GM21381 (cell line): ENCODE measurements around the gene TSPAN5.
A peak's percentile ranks its signal among the peaks of the same experiment; 100 is the strongest.

Experiments
- ATAC-seq: cut with Tn5 transposase; IDR thresholded peaks from one replicate; pipeline ENCODE4 v1.9.1; 2021; ENCODE audit warnings: mild to moderate bottlenecking, moderate library complexity; ENCODE audit not compliant: unreplicated experiment

TSPAN5 gene

GRCh38 chr4:98646422-98646821 is 12.0 kb downstream of the TSPAN5 start:
- no peak for ATAC-seq

- no peak for ATAC-seq
Observed at GRCh38 chr4:98645527-98645926, 12.9 kb downstream of the TSPAN5 start.

DNA sequence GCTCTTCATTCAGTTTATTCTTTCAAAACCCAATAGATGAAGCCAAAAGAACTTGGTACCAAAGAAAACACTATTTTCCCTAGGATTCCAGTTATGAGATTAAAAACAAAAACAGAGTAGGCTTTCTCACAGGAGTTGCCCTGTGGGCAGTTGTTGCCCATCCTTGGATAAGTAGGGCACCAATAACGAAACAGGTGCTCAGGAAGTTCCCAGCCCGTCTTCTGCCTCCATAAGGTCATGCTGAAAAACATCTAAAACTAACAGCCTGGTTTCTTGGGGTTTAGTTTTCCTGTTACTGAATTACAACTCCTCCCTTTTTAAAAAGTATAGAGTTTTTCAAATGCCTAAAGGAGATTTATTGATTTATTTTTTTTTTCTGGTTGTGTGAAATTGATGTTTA is 14.7 kb downstream of the TSPAN5 start:
- no peak for ATAC-seq

GRCh38 chr4:98642991-98643426 is 15.4 kb downstream of the TSPAN5 start:
- ATAC-seq = no peak

GRCh38 chr4:98641906-98642668 is 16.3 kb downstream of the TSPAN5 start:
- ATAC-seq = no peak

DNA sequence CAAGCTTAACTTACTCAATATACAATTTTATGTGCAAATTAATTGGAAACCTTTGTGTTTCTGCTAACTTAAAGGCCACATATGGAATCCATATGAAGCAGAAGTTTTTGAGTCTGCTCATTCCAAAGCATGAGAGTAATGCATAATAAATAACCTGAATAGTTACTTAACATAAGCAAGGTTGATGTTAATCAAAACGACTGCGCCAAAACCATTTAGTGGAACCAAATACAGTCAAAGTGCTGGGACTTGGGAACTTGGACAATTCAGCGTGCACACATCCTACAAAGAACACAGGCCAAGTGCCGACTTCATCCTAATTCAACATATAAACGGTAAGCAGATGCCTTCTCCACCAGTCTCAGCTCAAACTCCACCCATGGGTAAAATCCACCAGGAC is 17.0 kb downstream of the TSPAN5 start:
- no peak for ATAC-seq

DNA sequence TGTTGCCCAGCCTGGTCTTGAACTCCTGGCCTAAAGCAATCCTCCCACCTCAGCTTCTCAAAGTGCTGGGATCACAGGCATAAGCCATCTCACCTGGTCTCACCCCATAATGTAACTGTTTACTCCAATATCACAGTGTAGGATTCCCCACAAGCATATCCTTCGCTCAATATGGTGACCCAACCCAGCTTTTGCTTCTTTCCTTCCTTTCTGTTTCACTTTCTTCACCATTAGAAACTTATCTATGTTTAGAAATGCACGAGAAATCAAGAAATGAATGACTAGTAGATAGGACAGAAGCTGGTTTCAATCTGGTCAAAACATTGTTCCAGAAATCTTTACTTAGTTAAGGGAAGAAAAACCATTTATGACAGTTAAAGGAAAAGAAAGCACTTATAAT is 18.9 kb downstream of the TSPAN5 start:
- peak; percentile 78 for ATAC-seq

- no peak for ATAC-seq
Observed at GRCh38 chr4:98639108-98639507, 19.3 kb downstream of the TSPAN5 start.

DNA sequence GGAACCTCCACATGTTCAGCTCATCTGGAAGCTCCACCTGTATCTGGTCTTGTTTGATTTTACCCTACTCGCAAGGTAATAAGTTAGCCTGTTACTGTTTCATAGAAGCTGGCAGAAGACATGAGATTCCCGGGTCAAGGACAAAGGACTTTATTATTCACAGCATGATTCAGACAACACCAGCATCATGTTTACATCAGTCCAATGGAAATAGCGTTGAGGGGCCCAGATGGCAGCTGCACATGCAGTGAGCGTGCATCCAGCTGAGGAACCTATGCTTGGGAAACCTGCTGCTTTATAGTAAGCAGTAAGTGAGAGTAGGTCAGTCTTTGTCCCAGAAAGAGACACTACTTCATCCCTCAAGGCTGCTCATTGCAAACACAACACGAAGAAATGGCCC is 19.8 kb downstream of the TSPAN5 start:
- no peak for ATAC-seq

GRCh38 chr4:98634061-98634460 is 24.4 kb downstream of the TSPAN5 start:
- ATAC-seq = no peak

- no peak for ATAC-seq
Observed at GRCh38 chr4:98633159-98633558, 25.3 kb downstream of the TSPAN5 start.

GRCh38 chr4:98632258-98632657 is 26.2 kb downstream of the TSPAN5 start:
- ATAC-seq = no peak

- no peak for ATAC-seq
Observed at GRCh38 chr4:98631506-98631905, 26.9 kb downstream of the TSPAN5 start.

- no peak for ATAC-seq
Observed at GRCh38 chr4:98630737-98631454, 27.5 kb downstream of the TSPAN5 start.

DNA sequence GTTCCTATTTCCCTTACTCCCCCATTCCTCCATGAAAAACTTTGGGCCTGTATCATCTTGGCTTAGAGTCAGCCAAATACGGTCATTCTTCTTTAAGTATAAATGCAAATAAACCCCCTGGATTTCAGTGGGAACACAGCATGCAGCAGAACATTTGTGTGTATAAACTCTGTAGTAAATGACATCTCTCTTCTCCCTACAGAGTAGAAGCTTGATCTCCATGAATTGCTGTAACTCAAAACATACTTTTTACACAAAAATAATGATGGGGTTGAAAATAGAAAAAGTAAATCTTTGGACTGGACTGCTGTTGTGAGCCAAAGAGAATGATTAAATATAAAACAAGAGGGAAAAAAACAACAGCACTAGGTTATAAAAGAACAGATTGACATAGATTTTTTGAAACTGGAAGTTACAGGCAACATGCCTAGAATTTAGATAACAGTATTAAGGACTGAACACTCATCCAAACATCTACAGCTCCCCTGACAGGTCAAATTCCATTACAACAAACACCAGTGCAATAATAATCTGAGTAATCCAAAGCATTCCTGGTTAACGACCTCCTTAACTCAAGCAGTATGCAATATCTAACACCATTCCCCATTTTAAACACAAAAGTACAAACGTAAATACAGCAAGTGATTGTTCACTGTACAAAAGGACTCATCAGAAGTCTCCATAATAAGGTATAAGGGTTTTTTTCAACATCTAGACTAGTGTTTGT is 30.7 kb downstream of the TSPAN5 start:
- ATAC-seq = no peak

- ATAC-seq = no peak
Observed at GRCh38 chr4:98626350-98626749, 32.1 kb downstream of the TSPAN5 start.

DNA sequence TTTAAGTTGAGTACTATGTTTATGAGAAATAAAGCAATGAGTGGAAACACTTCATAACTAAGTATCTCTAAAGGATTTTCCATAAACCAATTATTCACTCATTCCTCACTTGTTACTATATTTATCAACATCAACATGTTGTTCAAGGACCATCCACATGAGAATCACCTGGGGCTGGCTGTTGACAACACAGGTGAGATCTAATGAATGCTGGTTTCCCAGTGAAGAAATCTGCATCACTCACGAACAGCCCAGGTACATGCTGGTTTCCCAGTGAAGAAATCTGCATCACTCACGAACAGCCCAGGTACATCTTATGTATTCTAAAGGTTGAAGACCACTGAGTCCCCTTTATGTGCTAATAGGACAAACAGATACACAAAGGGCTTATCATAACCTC is 32.5 kb downstream of the TSPAN5 start:
- ATAC-seq = no peak

- no peak for ATAC-seq
Observed at GRCh38 chr4:98625399-98625798, 33.0 kb downstream of the TSPAN5 start.

DNA sequence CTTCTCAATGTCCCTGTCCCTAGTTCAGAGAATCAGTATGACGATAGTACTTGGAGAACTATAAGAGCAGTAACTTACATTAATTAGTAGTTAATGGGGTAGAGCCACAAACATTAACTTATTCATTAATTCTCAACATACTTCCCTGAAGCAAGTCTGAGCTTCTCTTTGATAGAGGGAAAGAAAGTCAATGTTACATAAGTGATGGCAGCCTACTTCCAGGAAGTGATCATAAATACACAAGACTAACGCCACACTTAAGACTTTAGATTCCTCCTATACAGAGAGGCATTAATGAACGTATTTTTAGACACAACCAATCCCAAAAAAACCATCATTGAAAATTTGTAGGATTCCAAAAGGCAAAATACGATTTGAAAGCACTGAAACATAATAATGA is 33.8 kb downstream of the TSPAN5 start:
- ATAC-seq = no peak

- ATAC-seq = no peak
Observed at GRCh38 chr4:98624144-98624543, 34.3 kb downstream of the TSPAN5 start.

- ATAC-seq = no peak
Observed at GRCh38 chr4:98623126-98623802, 35.1 kb downstream of the TSPAN5 start.
